Activated T-cell treated with anti-CD3 and anti-CD28 coated beads, Interleukin-2, amount 50 U/mL, for 4 hours (primary cell): ENCODE measurements around the gene ANXA9. TPM values are rescaled to one million over a fixed set of nuclear protein-coding genes. Genes with fewer than 3 reads are reported as not detected.

Source experiments
- ATAC-seq, 2 donors: fragments of 200-7000 bp; cut with Tn5 transposase; one replicate each; pipeline ENCODE4 v1.10.0; 2021
- DNase-seq: peaks from one replicate; pipeline ENCODE4 v3.0.0-alpha.2; 2020
- H3K27me3 Mint-ChIP-seq: one replicate; pipeline ENCODE4 v1.8.0; 2021; ENCODE audit warnings: low read depth, mixed read lengths
- H3K36me3 Mint-ChIP-seq: one replicate; pipeline ENCODE4 v1.8.0; 2022; ENCODE audit warnings: mixed read lengths; ENCODE audit not compliant: insufficient read depth
- H3K4me1 Mint-ChIP-seq: one replicate; pipeline ENCODE4 v1.8.0; 2021; ENCODE audit warnings: low read depth, mixed read lengths
- H3K4me3 Mint-ChIP-seq: one replicate; pipeline ENCODE4 v1.8.0; 2021; ENCODE audit warnings: mild to moderate bottlenecking, moderate library complexity, mixed read lengths
- H3K9me3 Mint-ChIP-seq: one replicate; pipeline ENCODE4 v1.8.0; 2021; ENCODE audit warnings: mixed read lengths
- total RNA-seq, 3 donors: library from RNA; stranded (reverse); gene quantifications; one replicate each; pipeline ENCODE4 v1.2.1, GENCODE V29; 2021

The ANXA9 gene
- total RNA-seq, 3 donors from 2014 or later = not detected

DNA sequence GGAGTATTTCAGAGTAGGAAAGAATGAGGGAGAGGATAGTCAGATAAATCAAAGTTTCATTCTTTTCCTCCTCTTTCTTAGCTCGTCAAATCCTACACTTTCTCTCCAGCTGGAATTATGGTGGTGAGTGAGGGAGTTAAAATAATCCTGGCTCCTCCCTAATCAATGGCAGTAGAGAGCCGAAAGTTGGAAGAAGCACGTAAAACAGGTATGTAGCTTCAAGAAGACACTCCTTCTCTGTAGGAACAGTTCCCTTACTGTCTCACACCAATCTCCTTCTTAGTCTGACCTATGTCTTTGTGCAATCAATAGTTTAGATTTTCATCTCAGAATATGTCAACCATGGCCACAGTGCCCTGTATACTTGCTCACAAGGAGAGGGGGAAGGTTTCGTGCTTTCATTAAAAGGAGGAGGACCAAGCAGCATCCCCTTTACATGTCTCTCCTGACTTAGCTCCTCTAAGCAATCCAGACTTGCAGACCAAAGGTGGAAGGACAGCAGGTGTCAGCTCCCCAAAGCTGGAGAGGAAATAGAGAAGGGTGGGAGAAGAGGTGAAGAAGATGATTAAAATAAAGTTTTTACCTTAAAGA, 23.7 kb downstream of the ANXA9 start:
- Mint-ChIP-seq H3K4me1 (peaks cover 85% of the 10 kb centered on the region), H3K4me3 (peak overlapping the region; percentile 98), H3K36me3 (peaks cover 12% of the 10 kb centered on the region), H3K9me3 (no peaks in the 10 kb centered on the region), H3K27me3 (no peaks in the 10 kb centered on the region)
- no peak for ATAC-seq
- no peak for DNase-seq

DNA sequence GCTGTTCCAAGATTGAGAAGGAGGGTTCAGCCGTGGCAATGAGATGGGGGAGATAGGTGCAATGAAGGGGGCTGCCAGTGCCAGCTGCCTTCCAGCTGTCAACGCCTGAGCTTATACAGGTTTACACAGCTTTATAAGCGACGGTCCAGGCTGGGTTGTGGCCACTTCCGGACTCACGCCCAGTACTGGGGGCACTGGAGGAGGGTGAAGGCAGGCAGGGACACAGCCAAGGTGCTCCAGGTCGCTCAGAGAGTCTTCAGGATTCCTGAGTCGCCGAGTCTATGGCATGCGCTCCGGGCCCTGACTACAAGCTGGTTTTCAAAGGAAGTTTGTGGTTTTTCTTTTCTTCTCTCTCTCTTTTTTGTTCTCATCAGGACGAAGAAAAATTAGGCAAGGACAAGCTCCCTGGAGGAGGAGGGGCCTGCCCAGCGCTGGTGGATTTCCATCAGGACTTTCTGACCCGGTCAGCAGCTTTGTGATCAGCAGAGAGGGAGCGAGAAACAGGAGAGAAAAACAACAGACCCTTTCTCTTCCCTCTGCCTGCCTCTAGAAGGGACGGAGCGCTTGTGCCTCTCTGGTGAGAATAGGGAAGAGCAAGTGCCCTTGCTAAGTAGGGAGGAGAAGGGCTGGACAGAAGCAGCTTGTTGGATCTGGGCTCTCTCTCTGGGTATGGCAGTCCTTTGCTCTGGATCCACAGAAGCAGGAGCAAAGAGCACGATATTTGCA, 24.4 kb downstream of the ANXA9 start, which contains the start of gene MINDY1:
MINDY1 (minus strand) TSS at position 576 of the 726 bp plus-strand sequence. CDS start 4,285 bp downstream, outside the sequence.
- H3K4me1 Mint-ChIP-seq = peaks cover 85% of the 10 kb centered on the region
- ATAC-seq (peak; percentile 18 to 39), DNase-seq (no peak)
- peaks cover 7% of the 10 kb centered on the region for H3K36me3 Mint-ChIP-seq
- no peaks in the 10 kb centered on the region for H3K9me3 Mint-ChIP-seq
- H3K27me3 Mint-ChIP-seq = no peaks in the 10 kb centered on the region
- peak within 1 kb of the TSS; percentile 98 for H3K4me3 Mint-ChIP-seq

DNA sequence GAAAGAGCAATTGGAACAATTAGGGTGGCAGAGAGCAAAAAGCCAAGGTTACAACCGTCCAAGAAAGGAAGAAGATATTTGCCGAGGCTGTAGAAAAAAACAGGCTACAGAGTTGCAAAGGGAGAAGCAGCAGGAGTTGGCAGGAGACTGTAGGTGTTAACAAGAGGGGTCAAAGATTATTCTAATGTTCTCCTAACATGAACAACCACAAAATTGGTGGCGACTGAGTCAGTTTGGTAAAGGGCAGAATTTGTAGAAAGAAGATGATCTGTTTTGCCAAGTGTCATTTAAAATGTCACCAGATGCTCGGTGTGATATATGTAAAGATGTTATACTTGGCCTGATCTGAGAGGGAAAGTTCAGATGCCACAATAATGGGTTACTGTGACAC, 25.8 kb downstream of the ANXA9 start:
- Mint-ChIP-seq H3K27me3 (no peaks in the 10 kb centered on the region), H3K36me3 (peaks cover 3% of the 10 kb centered on the region), H3K9me3 (no peaks in the 10 kb centered on the region), H3K4me3 (peak overlapping the region; percentile 98), H3K4me1 (peaks cover 78% of the 10 kb centered on the region)
- DNase-seq = no peak
- no peak for ATAC-seq

DNA sequence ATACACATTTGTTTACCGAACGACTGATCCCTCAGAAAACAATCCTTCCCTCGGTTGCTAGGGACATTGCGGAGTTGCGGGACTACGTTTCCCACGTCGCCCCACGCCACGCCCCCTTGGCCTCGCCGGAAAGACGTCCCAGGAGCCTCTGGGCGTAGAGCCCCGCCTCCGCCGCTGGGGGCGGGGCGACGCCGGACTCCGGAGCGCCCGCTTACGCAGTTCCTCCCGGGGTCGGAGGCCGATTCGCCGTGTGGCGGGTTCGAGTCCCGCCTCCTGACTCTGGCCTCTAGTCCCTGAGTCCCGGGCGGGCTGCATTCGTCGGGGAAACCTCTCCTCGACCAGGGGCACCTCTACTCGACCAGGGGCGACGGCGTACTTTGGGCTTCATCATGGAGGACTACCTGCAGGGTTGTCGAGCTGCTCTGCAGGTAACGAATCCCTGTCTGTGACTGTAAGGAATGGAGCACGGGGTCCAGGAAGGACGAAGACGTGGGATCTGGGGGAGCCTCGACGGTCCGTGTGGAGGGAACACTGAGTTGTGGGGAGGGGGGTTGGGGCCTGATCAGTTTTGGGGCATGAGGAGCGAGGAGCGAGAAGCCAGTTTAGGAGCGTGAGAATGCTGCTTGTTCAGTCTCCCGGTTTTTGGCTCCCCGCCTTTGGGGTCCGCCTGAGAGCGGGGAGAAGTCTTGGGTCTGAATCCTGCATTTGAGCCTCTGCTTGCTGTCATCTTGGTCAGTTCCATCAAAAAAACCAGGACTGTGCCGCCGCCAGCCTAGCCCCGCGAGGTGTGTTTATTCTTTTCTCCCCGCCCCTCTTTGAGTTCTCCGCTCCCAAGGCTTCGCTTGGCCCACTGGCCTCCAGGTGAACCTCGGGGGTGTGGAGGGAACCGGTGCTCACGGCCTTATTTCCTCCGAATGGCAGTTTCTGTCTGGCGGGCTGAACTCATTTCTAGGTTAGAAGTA, 26.4 kb downstream of the ANXA9 start, which contains the start of gene PRUNE1:
PRUNE1 (plus strand) TSS at position 206 of the 962 bp plus-strand sequence; CDS start at position 390, 184 bp downstream.
- Mint-ChIP-seq H3K4me1 (peaks cover 78% of the 10 kb centered on the region), H3K9me3 (no peaks in the 10 kb centered on the region), H3K27me3 (no peaks in the 10 kb centered on the region), H3K4me3 (peak within 1 kb of the TSS; percentile 98), H3K36me3 (peaks cover 3% of the 10 kb centered on the region)
- peak; percentile 95 for DNase-seq
- ATAC-seq = peak; percentile 90 to 92

DNA sequence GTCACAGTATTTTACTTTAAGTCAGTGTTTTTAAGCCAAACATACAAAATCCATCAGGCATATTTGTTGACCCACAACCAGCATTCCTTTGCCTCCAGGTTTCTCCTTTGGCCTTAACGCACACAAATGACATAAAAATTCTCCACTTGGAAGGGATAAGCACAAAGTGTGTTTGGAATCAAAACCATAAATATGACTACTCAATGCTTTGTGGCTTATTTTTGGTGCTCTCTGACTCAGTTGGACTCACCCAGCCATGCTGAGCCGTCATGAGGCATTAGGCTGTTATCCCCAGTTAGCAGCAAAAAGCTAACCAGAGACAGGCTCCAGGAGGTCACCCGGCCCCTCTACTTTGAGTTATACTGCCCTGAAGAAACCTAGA, 27.1 kb downstream of the ANXA9 start:
- peak overlapping the region; percentile 98 for H3K4me3 Mint-ChIP-seq
- DNase-seq (no peak), ATAC-seq (no peak)
- H3K4me1 Mint-ChIP-seq = peaks cover 72% of the 10 kb centered on the region
- H3K27me3 Mint-ChIP-seq = no peaks in the 10 kb centered on the region
- peaks cover 3% of the 10 kb centered on the region for H3K36me3 Mint-ChIP-seq
- no peaks in the 10 kb centered on the region for H3K9me3 Mint-ChIP-seq

DNA sequence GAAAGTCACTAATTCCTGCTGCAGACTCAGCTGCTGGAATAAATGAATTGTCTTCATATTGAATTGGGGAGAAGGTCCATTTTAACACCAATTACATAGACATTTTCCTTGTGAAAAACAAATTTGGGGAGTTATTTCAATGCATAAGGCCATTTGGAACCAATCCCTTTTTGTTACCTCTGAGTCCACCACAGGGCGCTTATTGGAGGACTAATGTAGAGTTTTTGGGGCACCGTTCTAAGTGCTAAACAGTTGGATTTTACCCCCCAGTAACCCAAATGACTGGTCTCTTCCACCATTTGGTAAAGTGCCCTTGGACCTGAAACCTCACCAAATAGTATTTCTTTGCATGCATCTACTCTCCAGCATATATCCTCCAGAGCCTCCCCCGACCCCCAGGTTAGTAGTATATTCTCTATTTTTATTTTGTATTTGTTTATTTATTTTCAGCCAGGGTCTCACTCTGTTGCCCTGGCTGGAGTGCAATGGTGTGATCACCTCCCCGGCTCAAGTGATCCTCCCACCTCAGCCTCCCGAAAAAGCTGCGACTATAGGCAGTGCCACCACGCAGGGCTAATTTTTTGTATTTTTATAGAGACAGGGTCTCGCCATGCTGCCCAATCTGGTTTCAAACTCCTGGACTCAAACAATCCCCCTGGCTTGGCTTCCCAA, 27.7 kb downstream of the ANXA9 start:
- ATAC-seq = no peak
- peaks cover 3% of the 10 kb centered on the region for H3K36me3 Mint-ChIP-seq
- H3K4me1 Mint-ChIP-seq = peaks cover 69% of the 10 kb centered on the region
- no peak for DNase-seq
- no peaks in the 10 kb centered on the region for H3K9me3 Mint-ChIP-seq
- H3K4me3 Mint-ChIP-seq = peak overlapping the region; percentile 98
- no peaks in the 10 kb centered on the region for H3K27me3 Mint-ChIP-seq

DNA sequence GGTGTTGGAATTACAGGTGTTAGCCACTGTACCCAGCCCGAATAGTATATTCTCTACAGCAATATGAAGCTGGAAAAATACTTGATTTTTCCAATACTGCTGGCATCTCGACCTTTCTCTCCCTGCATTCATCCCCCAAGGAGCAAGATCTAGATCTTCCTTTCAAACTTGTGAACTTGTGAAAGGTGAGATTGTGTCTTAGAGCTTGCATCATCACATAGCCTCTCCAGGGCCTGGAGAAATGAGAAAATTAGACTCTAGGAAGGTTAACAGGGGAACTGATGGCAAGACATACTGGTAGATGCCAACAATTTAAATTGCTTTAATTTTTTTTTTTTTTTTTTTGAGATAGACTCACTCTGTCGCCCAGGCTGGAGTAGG, 28.2 kb downstream of the ANXA9 start:
- ATAC-seq = no peak
- Mint-ChIP-seq H3K27me3 (no peaks in the 10 kb centered on the region), H3K9me3 (no peaks in the 10 kb centered on the region), H3K4me1 (peaks cover 65% of the 10 kb centered on the region), H3K36me3 (peaks cover 3% of the 10 kb centered on the region), H3K4me3 (peak overlapping the region; percentile 19)
- DNase-seq = no peak

DNA sequence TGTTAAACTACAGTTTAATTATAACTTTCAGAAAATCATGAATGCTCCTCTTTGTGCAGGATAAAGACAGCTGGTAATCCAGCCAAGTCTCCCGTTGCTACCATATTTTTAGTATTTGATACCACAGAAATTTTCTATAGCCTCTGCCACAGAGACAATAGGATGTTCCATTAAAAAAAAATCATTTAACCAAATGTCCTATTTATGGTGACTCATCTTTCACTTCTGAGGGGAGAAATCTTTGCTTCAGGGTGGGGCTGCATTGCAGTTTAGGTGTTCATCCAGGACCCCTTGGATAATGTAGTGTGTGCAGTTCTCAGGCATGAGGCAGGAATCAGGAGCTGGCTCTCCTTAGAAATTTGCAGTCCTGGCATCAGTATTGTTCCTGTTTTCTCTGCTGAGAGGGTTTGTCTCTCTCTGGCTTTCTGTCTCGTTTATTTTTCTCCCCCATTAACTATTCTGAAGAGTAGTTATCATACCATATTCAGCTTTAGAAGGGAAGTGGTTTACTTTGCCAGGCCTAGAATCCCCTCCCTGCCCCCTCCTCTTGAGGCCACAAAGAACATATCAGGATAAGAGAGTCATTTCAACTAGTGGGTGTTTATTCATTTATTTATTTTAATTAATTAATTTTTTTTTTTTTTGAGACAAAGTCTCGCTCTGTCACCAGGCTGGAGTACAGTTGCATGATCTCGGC, 29.2 kb downstream of the ANXA9 start:
- no peak for ATAC-seq
- peaks cover 55% of the 10 kb centered on the region for H3K4me1 Mint-ChIP-seq

DNA sequence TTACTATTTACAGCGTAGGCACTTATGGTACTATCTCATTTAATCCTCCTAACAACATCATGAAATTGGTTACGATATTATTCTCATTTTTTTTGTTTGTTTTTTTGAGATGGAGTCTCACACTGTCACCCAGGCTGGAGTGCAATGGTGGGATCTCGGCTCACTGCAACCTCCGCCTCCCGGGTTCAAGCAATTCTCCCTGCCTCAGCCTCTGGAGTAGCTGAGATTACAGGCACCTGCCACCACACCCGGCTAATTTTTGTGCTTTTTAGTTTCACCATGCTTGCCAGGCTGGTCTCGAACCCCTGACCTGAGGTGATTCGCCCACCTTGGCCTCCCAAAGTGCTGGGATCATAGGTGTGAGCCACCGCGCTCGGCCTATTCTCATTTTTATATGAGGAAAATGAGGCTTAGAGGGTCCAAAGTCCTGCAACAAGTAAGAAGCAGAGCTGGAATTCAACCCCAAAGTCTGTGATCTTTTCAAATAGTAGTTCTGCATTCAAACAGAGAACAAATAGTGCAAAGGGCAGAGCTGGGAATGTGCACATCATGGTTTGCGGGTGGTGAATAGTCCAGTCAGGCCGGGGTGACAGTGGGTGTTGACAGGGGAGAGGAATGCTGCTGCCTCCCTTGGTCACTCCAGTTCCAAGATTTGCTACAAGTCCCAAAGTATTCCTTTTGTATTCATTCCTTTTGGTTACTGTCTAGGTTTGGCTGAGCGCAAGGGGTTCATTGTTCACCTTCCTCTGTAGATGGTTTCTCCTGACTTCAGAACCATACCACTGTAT, 30.8 kb downstream of the ANXA9 start:
- no peak overlapping the region for H3K4me3 Mint-ChIP-seq
- H3K36me3 Mint-ChIP-seq = peaks cover 3% of the 10 kb centered on the region
- H3K4me1 Mint-ChIP-seq = peaks cover 40% of the 10 kb centered on the region
- DNase-seq (no peak), ATAC-seq (no peak)
- H3K27me3 Mint-ChIP-seq = no peaks in the 10 kb centered on the region
- no peaks in the 10 kb centered on the region for H3K9me3 Mint-ChIP-seq

More for the DNA sequence above, 29.2 kb downstream of the ANXA9 start:
- no peaks in the 10 kb centered on the region for H3K27me3 Mint-ChIP-seq
- no peaks in the 10 kb centered on the region for H3K9me3 Mint-ChIP-seq
- peaks cover 3% of the 10 kb centered on the region for H3K36me3 Mint-ChIP-seq
- DNase-seq = no peak
- no peak overlapping the region for H3K4me3 Mint-ChIP-seq

DNA sequence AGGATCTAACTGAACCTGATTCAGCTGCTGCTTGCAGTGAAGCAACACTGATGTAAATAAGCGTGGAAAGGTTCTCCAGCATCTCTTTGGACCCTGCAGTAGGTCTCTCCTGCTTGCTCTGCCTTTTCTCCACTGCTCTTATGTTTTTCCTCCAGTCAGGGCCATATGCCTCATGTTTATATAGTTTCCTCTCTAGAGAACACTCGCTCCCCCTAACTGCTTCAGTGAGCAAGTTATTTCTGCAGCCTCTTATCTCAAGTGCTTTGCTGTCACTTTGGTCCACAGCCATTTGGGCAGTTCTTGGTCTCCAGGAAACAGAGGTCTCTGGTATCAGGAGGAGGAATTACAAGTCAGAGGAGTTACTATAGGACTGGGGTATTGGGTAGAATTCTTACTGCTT, 31.4 kb downstream of the ANXA9 start:
- no peak overlapping the region for H3K4me3 Mint-ChIP-seq

DNA sequence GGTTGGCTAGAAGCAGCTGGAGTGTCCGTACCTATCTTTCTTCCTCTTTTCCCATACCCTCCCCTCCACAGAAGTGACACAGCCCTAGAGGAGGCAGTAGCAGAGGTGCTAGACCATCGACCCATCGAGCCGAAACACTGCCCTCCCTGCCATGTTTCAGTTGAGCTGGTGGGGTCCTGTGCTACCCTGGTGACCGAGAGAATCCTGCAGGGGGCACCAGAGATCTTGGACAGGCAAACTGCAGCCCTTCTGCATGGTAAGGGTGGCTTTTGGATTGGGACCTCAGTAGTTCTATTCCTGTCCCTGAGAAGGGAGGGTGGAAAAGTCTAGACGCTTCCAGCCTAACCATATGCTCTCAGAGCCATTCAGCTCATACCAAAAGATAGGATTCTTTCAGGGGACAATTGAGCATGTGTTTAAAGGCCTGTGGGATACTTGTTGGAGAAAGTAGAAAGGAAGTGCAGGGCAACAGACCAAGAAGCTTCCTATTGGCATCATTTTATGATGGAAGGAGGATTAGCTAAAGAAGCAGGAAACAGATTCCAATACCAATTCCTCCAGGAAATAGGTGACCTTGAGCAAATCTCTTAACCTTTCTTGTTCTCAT, 42.6 kb downstream of the ANXA9 start:
- Mint-ChIP-seq H3K27me3 (no peaks in the 10 kb centered on the region), H3K4me1 (peaks cover 5% of the 10 kb centered on the region), H3K36me3 (peaks cover 24% of the 10 kb centered on the region), H3K4me3 (no peak overlapping the region), H3K9me3 (no peaks in the 10 kb centered on the region)
- DNase-seq (peak; percentile 87), ATAC-seq (peak; percentile 100)

More for the DNA sequence above, 31.4 kb downstream of the ANXA9 start:
- Mint-ChIP-seq H3K4me1 (peaks cover 35% of the 10 kb centered on the region), H3K9me3 (no peaks in the 10 kb centered on the region), H3K27me3 (no peaks in the 10 kb centered on the region), H3K36me3 (peaks cover 9% of the 10 kb centered on the region)
- no peak for ATAC-seq
- DNase-seq = no peak

DNA sequence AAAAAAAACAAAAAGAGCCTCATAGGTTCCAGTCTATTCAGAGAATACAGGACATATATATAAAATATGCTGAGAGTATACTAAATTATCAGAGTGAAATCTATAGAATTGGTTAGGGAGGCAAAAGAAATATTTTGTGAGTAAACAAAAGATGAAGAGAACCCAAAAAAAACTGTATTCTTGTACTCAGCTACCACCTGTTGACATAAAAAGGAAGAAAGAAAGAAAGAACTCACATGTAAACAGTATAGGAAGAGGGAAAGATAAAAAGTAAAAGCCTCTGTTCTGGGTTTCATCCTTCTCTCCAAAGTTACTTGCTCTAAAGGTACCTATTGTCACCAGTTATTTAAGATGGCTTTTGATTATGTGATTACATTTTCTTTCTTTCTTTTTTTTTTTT, 44.4 kb downstream of the ANXA9 start:
- ATAC-seq (no peak), DNase-seq (no peak)
- Mint-ChIP-seq H3K9me3 (no peaks in the 10 kb centered on the region), H3K36me3 (peaks cover 30% of the 10 kb centered on the region), H3K4me3 (no peak overlapping the region), H3K4me1 (peaks cover 5% of the 10 kb centered on the region), H3K27me3 (no peaks in the 10 kb centered on the region)
